K562 (cell line): ENCODE results near the gene SERPINA10. TPM values are rescaled to one million over a fixed set of nuclear protein-coding genes. Genes with fewer than 3 reads are reported as not detected.

Source experiments
- ATAC-seq: fragments of 200-7000 bp; cut with Tn5 transposase; 3 replicates; pipeline ENCODE4 v1.9.1; 2020; ENCODE audit warnings: moderate library complexity
- BruUV-seq: library from RNA; stranded (reverse); fragments of 400-500 nt; replicated peaks from 2 replicates; lab custom pipeline; 2021; lab: Mats Ljungman, UMichigan
- CTCF ChIA-PET: fragments of 300-600 bp; formaldehyde crosslinking; extraction: SDS; loops from one replicate; lab custom pipeline; 2021; ENCODE audit warnings: low intra/inter-chr PET ratio; lab: Yijun Ruan, JAX
- POLR2A ChIA-PET: fragments of 300-600, 350-650 bp; sonication (Branson Sonifier 250); formaldehyde crosslinking; extraction: SDS; loops from one replicate; lab custom pipeline; 2021; ENCODE audit warnings: antibody characterized with exemption, inconsistent platforms; lab: Yijun Ruan, JAX
- DNase-seq, 4 experiments: peaks; one replicate each; pipeline versions ENCODE4 v3.0.0 to v3.0.0-alpha.2; 2011 to 2018; ENCODE audit warnings: low spot score in 3 of 4, mixed read lengths in 3 of 4; ENCODE audit errors: extremely low read depth in 1 of 4
- FAIRE-seq: peaks from 2 replicates; lab custom pipeline; 2011; peaks lifted over from hg19 to GRCh38; lab: Jason Lieb, UNC
- H2AFZ ChIP-seq: 2 replicates; pipeline ENCODE4 v1.6.0; 2011; ENCODE audit warnings: low read depth, low read length, control low read depth, inconsistent platforms
- H3K27ac ChIP-seq: fragments of 200-600 bp; 3 replicates; pipeline ENCODE4 v1.8.0; 2011; ENCODE audit warnings: low read depth, mild to moderate bottlenecking, control low read depth, inconsistent platforms, low read length, moderate library complexity, mixed read lengths; ENCODE audit errors: extremely low read depth
- H3K27me3 ChIP-seq, 2 experiments: fragments of 300-600 bp in 1 of 2; 2 replicates in 1 of 2; 3 replicates in 1 of 2; pipeline versions ENCODE4 v1.6.0 to v1.8.0; 2011; ENCODE audit warnings: inconsistent platforms in 2 of 2, low read length in 2 of 2, mild to moderate bottlenecking in 1 of 2, mixed read lengths in 1 of 2, moderate library complexity in 1 of 2; ENCODE audit not compliant: control insufficient read depth in 2 of 2, insufficient read depth in 2 of 2
- H3K36me3 ChIP-seq: fragments of 300-600 bp; 3 replicates; pipeline ENCODE4 v1.8.0; 2011; ENCODE audit warnings: mild to moderate bottlenecking, low read length, inconsistent platforms; ENCODE audit not compliant: control insufficient read depth, insufficient read depth
- H3K4me1 ChIP-seq, 2 experiments: fragments of 200-600 bp in 1 of 2; replicated peaks in 1 of 2; 2 replicates in 1 of 2; 3 replicates in 1 of 2; pipeline versions ENCODE4 v1.5.1 to v1.8.0; 2011; ENCODE audit warnings: inconsistent platforms in 2 of 2, low read length in 2 of 2, mild to moderate bottlenecking in 1 of 2, mixed read lengths in 1 of 2, moderate library complexity in 1 of 2; ENCODE audit not compliant: control insufficient read depth in 2 of 2, insufficient read depth in 2 of 2
- H3K4me2 ChIP-seq: 2 replicates; pipeline ENCODE4 v1.6.1; 2011; ENCODE audit warnings: low read length, control low read depth, inconsistent platforms, mixed read lengths; ENCODE audit not compliant: insufficient read depth
- H3K4me3 ChIP-seq: fragments of 200-600 bp; sonication (generic), shearing (Covaris generic); 2 replicates; pipeline ENCODE4 v1.5.1; 2016; ENCODE audit warnings: control low read depth, inconsistent platforms
- H3K79me2 ChIP-seq: fragments of 200-600 bp; 3 replicates; pipeline ENCODE4 v1.8.0; 2011; ENCODE audit warnings: low read length, inconsistent platforms; ENCODE audit not compliant: control insufficient read depth, insufficient read depth
- H3K9ac ChIP-seq, 2 experiments: 2 replicates each; pipeline versions ENCODE4 v1.6.0 to v1.6.1; 2011; ENCODE audit warnings: low read depth in 2 of 2, low read length in 2 of 2, control low read depth in 1 of 2, inconsistent platforms in 1 of 2, mild to moderate bottlenecking in 1 of 2, mixed read lengths in 1 of 2; ENCODE audit not compliant: insufficient read depth in 1 of 2
- H3K9me1 ChIP-seq: one replicate; pipeline ENCODE4 v1.6.0; 2011; ENCODE audit warnings: inconsistent platforms, mild to moderate bottlenecking, low read length, moderate library complexity; ENCODE audit not compliant: control insufficient read depth, insufficient read depth
- H3K9me3 ChIP-seq: replicated peaks from 2 replicates; pipeline ENCODE4 v1.5.1; 2011; ENCODE audit warnings: low read depth, low read length, inconsistent platforms; ENCODE audit not compliant: control insufficient read depth, insufficient read depth
- H4K20me1 ChIP-seq: replicated peaks from 2 replicates; pipeline ENCODE4 v1.6.1; 2011; ENCODE audit warnings: low read length, inconsistent platforms, mixed read lengths; ENCODE audit not compliant: control insufficient read depth, insufficient read depth
- NCOA2 ChIP-seq, 2 experiments: fragments of 450-650 bp; IDR thresholded peaks; 2 replicates each; pipeline ENCODE4 v1.6.1; 2018; ENCODE audit warnings: mild to moderate bottlenecking in 2 of 2, moderate library complexity in 1 of 2; ENCODE audit not compliant: partially characterized antibody in 2 of 2
- NFE2 ChIP-seq: IDR thresholded peaks from 2 replicates; pipeline ENCODE4 v1.6.1; 2014; ENCODE audit warnings: antibody characterized with exemption, low read depth
- RBFOX2 ChIP-seq: fragments of 200-400 bp; formaldehyde crosslinking; IDR thresholded peaks from 2 replicates; pipeline ENCODE4 v1.6.1; 2017; ENCODE audit warnings: low read depth, mild to moderate bottlenecking, low read length, moderate library complexity
- RBM15 ChIP-seq: fragments of 200-400 bp; formaldehyde crosslinking; IDR thresholded peaks from 2 replicates; pipeline ENCODE4 v1.6.1; 2018; ENCODE audit warnings: mild to moderate bottlenecking, low read length, moderate library complexity; ENCODE audit not compliant: insufficient read depth
- ZNF197 ChIP-seq: fragments of 200-800 bp; sonication (Bioruptor generic); IDR thresholded peaks from 2 replicates; pipeline ENCODE4 v1.6.1; 2016; ENCODE audit warnings: low read depth, missing genetic modification characterization, missing compliant biosample characterization
- ZNF717 ChIP-seq: fragments of 250-450 bp; sonication (Bioruptor Pico); IDR thresholded peaks from 2 replicates; pipeline ENCODE4 v1.5.0; 2021
- in situ Hi-C: fragments of 300-500 bp; cut with MboI; formaldehyde crosslinking; loops from 4 replicates; pipeline ENCODE4 v1.15.0; 2018; ENCODE audit warnings: inconsistent platforms, mixed read lengths
- intact Hi-C: fragments of 100-400 bp; cut with micrococcal nuclease; formaldehyde crosslinking; loops from 2 replicates; pipeline ENCODE4 v1.14.2; 2022
- polyA plus RNA-seq, 8 experiments: library from polyadenylated mRNA; depleted of rRNA in 4 of 8; stranded (reverse) in 5 of 8; unstranded in 3 of 8; fragments of >200 nt; fragmentation: Nextera tagmentation in 2 of 8; fragmentation: Illumina TruSeq in 1 of 8; extraction: Ambion mirVana in 2 of 8; extraction: Trizol in 1 of 8; gene quantifications; 2 replicates each; pipeline versions ENCODE4 v1.2.1 to v1.2.3, GENCODE V29; 2011 to 2014; ENCODE audit warnings: inconsistent platforms in 1 of 8, missing spikeins in 1 of 8
- total RNA-seq, 7 experiments: library from RNA; depleted of rRNA in 6 of 7; stranded (reverse); fragments of >200 nt in 6 of 7; fragmentation: Illumina TruSeq in 2 of 7; extraction: Trizol in 2 of 7; gene quantifications; 2 replicates each; pipeline versions ENCODE4 v1.2.1 to v1.2.3, GENCODE V29; 2011 to 2021; ENCODE audit warnings: low replicate concordance in 1 of 7
- TF ChIP-seq, protein P1 (sequence below): fragments of 450-650 bp; IDR thresholded peaks from 2 replicates; pipeline ENCODE4 v1.6.1; 2014; ENCODE audit warnings: low read depth, mild to moderate bottlenecking, moderate library complexity, borderline replicate concordance
- TF ChIP-seq, protein P2 (sequence below), 2 experiments: fragments of 450-650 bp in 1 of 2; sonication (generic) in 1 of 2; formaldehyde crosslinking in 1 of 2; IDR thresholded peaks in 1 of 2; conservative IDR thresholded peaks in 1 of 2; 2 replicates each; pipeline versions ENCODE4 v1.6.1 to v1.8.1; 2016 to 2023; ENCODE audit warnings: mild to moderate bottlenecking in 2 of 2, moderate library complexity in 2 of 2, inconsistent platforms in 1 of 2, missing genetic modification reagents in 1 of 2
- TF ChIP-seq, protein P3 (sequence below): fragments of 450-650 bp; IDR thresholded peaks from 2 replicates; pipeline ENCODE4 v1.6.1; 2016; ENCODE audit warnings: mild to moderate bottlenecking, moderate library complexity

Gene SERPINA10
- total and polyA plus RNA-seq, 9 of the 15 experiments (the other 6 are each of a cell fraction or from before 2014, with no cell fraction given), result not detected

DNA sequence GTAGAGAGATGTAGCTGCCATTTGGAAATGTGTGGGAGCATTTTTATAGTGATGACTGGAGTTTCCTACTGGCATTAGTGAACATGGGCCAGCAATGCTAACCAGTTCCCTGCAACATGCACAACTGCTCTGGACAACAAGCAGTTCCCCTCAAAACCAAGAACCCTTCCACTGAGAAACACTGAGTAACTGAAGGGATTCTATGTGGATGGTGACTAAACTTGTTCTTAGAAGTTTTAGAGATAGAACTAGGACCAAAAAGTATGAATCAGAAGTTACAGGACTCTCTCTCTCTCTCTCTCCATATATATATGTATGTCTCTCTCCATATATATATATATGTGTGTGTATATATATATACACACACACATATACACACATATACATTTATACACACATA is 7.9 kb downstream of the SERPINA10 start:
- no peaks in the 10 kb centered on the region for H3K27me3 ChIP-seq
- no peaks in the 10 kb centered on the region for H3K9me1 ChIP-seq
- H3K4me3 ChIP-seq, result no peak overlapping the region
- no peaks in the 10 kb centered on the region for H3K9me3 ChIP-seq
- ChIA-PET POLR2A (no interaction called here), CTCF (no interaction called here)
- H3K4me2 ChIP-seq, result no peak overlapping the region
- DNase-seq (no peak), ATAC-seq (no peak), FAIRE-seq (no peak)
- no peaks in the 10 kb centered on the region for H3K79me2 ChIP-seq
- in situ Hi-C loops, result no loop called here
- BruUV-seq, result no TSS peak
- H4K20me1 ChIP-seq, result no peaks in the 10 kb centered on the region
- no peak overlapping the region for H2AFZ ChIP-seq
- TF ChIP-seq RBFOX2 (no peak), ZNF717 (CRISPR knock-in tag) (no peak), RBM15 (no peak), ZNF197 (no peak), NFE2 (no peak), NCOA2 (IDR thresholded peaks at IDR 0.05; ENCODE audit: partially characterized antibody in 2 of 2) (no peak)
- TF ChIP-seq, protein P1, sequence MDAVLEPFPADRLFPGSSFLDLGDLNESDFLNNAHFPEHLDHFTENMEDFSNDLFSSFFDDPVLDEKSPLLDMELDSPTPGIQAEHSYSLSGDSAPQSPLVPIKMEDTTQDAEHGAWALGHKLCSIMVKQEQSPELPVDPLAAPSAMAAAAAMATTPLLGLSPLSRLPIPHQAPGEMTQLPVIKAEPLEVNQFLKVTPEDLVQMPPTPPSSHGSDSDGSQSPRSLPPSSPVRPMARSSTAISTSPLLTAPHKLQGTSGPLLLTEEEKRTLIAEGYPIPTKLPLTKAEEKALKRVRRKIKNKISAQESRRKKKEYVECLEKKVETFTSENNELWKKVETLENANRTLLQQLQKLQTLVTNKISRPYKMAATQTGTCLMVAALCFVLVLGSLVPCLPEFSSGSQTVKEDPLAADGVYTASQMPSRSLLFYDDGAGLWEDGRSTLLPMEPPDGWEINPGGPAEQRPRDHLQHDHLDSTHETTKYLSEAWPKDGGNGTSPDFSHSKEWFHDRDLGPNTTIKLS, result no peak
- TF ChIP-seq, protein P2, sequence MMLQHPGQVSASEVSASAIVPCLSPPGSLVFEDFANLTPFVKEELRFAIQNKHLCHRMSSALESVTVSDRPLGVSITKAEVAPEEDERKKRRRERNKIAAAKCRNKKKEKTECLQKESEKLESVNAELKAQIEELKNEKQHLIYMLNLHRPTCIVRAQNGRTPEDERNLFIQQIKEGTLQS (IDR thresholded peaks at IDR 0.05), result no peak
- TF ChIP-seq, protein P2 (CRISPR knock-in tag; conservative IDR thresholded peaks at IDR 0.05), result no peak
- TF ChIP-seq, protein P3, sequence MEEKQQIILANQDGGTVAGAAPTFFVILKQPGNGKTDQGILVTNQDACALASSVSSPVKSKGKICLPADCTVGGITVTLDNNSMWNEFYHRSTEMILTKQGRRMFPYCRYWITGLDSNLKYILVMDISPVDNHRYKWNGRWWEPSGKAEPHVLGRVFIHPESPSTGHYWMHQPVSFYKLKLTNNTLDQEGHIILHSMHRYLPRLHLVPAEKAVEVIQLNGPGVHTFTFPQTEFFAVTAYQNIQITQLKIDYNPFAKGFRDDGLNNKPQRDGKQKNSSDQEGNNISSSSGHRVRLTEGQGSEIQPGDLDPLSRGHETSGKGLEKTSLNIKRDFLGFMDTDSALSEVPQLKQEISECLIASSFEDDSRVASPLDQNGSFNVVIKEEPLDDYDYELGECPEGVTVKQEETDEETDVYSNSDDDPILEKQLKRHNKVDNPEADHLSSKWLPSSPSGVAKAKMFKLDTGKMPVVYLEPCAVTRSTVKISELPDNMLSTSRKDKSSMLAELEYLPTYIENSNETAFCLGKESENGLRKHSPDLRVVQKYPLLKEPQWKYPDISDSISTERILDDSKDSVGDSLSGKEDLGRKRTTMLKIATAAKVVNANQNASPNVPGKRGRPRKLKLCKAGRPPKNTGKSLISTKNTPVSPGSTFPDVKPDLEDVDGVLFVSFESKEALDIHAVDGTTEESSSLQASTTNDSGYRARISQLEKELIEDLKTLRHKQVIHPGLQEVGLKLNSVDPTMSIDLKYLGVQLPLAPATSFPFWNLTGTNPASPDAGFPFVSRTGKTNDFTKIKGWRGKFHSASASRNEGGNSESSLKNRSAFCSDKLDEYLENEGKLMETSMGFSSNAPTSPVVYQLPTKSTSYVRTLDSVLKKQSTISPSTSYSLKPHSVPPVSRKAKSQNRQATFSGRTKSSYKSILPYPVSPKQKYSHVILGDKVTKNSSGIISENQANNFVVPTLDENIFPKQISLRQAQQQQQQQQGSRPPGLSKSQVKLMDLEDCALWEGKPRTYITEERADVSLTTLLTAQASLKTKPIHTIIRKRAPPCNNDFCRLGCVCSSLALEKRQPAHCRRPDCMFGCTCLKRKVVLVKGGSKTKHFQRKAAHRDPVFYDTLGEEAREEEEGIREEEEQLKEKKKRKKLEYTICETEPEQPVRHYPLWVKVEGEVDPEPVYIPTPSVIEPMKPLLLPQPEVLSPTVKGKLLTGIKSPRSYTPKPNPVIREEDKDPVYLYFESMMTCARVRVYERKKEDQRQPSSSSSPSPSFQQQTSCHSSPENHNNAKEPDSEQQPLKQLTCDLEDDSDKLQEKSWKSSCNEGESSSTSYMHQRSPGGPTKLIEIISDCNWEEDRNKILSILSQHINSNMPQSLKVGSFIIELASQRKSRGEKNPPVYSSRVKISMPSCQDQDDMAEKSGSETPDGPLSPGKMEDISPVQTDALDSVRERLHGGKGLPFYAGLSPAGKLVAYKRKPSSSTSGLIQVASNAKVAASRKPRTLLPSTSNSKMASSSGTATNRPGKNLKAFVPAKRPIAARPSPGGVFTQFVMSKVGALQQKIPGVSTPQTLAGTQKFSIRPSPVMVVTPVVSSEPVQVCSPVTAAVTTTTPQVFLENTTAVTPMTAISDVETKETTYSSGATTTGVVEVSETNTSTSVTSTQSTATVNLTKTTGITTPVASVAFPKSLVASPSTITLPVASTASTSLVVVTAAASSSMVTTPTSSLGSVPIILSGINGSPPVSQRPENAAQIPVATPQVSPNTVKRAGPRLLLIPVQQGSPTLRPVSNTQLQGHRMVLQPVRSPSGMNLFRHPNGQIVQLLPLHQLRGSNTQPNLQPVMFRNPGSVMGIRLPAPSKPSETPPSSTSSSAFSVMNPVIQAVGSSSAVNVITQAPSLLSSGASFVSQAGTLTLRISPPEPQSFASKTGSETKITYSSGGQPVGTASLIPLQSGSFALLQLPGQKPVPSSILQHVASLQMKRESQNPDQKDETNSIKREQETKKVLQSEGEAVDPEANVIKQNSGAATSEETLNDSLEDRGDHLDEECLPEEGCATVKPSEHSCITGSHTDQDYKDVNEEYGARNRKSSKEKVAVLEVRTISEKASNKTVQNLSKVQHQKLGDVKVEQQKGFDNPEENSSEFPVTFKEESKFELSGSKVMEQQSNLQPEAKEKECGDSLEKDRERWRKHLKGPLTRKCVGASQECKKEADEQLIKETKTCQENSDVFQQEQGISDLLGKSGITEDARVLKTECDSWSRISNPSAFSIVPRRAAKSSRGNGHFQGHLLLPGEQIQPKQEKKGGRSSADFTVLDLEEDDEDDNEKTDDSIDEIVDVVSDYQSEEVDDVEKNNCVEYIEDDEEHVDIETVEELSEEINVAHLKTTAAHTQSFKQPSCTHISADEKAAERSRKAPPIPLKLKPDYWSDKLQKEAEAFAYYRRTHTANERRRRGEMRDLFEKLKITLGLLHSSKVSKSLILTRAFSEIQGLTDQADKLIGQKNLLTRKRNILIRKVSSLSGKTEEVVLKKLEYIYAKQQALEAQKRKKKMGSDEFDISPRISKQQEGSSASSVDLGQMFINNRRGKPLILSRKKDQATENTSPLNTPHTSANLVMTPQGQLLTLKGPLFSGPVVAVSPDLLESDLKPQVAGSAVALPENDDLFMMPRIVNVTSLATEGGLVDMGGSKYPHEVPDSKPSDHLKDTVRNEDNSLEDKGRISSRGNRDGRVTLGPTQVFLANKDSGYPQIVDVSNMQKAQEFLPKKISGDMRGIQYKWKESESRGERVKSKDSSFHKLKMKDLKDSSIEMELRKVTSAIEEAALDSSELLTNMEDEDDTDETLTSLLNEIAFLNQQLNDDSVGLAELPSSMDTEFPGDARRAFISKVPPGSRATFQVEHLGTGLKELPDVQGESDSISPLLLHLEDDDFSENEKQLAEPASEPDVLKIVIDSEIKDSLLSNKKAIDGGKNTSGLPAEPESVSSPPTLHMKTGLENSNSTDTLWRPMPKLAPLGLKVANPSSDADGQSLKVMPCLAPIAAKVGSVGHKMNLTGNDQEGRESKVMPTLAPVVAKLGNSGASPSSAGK, result no peak
- H3K27ac ChIP-seq, result no peak overlapping the region
- H3K36me3 ChIP-seq, result no peaks in the 10 kb centered on the region
- no peaks in the 10 kb centered on the region for H3K4me1 ChIP-seq
- H3K9ac ChIP-seq, result no peak overlapping the region
- intact Hi-C loops, result no loop called here
